ENCODE data around the gene FAM240A.

FAM240A gene

DNA sequence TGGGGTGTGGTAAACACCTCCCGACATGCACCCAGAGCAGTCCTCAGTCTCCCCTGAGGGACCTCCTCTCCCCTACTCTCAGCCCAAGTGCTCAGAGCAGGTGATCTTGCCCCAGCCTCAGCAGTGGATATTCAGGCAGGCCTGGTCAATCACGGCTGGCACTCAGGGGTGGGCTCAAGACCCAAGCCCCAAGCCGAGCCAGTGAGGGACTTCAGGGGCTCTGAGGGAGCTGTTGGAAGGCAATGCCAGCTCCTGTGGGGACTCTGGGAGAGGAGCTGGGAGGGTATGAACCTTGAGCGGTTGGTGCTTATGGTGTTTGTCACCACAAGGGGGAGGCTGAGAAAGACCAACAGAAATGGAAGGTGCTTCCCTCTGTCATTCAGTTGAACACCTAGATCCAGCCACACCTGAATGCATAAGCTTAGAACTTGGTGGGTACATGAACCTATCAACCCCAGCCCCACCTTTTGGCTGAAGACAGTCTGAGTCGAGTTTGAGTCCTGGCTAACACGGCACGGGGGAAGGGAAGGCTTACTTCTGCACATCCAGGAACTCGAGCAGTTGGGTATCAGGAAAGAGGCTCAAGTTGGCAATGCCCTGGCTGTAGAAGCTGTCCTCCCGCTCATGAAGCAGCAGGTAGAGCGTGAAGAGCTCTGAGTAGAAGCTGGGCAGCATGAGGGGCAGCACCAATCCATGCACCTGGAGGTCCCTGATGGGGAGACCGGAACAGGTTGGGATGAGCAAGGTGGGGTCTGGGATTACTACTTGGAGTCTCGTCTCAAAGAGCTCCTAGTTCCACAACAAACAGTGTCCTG, 61.9 kb downstream of the FAM240A start:
- no peak for TF ChIP-seq ZFX (IDR thresholded peaks at IDR 0.05; ENCODE audit: borderline replicate concordance)
- TF ChIP-seq, protein P1, sequence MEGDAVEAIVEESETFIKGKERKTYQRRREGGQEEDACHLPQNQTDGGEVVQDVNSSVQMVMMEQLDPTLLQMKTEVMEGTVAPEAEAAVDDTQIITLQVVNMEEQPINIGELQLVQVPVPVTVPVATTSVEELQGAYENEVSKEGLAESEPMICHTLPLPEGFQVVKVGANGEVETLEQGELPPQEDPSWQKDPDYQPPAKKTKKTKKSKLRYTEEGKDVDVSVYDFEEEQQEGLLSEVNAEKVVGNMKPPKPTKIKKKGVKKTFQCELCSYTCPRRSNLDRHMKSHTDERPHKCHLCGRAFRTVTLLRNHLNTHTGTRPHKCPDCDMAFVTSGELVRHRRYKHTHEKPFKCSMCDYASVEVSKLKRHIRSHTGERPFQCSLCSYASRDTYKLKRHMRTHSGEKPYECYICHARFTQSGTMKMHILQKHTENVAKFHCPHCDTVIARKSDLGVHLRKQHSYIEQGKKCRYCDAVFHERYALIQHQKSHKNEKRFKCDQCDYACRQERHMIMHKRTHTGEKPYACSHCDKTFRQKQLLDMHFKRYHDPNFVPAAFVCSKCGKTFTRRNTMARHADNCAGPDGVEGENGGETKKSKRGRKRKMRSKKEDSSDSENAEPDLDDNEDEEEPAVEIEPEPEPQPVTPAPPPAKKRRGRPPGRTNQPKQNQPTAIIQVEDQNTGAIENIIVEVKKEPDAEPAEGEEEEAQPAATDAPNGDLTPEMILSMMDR (IDR thresholded peaks at IDR 0.05): 0 out of 2 replicates have a peak, but pooled peaks have one; percentile 4

DNA sequence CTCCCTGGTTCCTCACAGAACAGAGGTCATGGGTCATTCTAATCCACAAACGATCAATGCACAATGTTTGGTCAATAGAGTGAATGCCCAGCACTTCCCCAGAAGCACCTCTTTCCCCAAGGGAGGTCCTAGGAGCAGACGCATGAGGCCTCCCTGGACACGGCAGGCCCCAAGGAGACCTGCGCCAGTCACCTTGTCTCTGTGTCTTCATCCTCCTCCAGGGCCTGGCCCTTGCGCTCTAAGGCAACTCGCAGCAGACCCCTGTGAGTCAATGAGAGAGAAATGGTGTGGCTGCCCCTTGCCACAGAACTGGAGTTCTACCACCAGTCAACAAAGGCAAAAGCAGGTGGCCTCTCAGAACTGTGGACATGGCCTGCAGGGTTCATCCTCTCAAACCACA, 63.1 kb downstream of the FAM240A start:
- no peak overlapping the region for H3K27ac ChIP-seq
- no peak for TF ChIP-seq ZFX (IDR thresholded peaks at IDR 0.05; ENCODE audit: borderline replicate concordance)
- TF ChIP-seq, protein P1 (IDR thresholded peaks at IDR 0.05): no peak

More for the DNA sequence above, 61.9 kb downstream of the FAM240A start:
- H3K27ac ChIP-seq: no peak overlapping the region
